Measurements from ENCODE around the gene URAD.

DNA sequence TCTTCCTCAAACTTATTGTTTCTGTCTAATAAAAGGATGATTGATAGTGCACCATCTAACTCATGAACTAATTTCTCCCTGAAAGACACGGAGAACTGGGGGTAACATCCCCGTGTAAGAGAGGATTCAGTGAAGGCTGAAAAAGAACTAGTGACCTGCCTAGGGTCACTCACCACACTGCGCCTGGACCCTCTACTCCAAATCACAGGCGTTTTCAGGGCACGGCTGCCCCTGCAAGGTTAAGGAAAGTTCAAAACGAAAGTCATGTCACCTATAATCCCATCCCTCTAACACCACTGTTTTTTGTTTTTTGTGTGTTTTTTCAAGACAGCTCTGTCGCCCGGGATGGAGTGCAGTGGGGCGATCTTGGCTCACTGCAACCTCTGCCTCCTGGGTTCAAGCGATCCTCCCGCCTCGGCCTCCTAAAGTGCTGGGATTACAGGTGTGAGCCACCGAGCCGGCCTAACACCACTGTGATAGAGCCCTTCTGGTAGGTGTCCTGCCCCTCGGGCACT lies 8.7 kb downstream of the URAD start:
- TF ChIP-seq POLR2A (IDR thresholded peaks at IDR 0.05; ENCODE audit: low read length) (no peak), ELK1 (IDR thresholded peaks at IDR 0.05; ENCODE audit: low read depth, low read length) (no peak), CTCF (IDR thresholded peaks at IDR 0.05) (no peak), JUN (IDR thresholded peaks at IDR 0.05) (no peak), PHF8 (IDR thresholded peaks at IDR 0.05; ENCODE audit: borderline replicate concordance, low read depth) (no peak), TP53 (CRISPR knock-in tag; IDR thresholded peaks at IDR 0.05) (no peak), SMC3 (IDR thresholded peaks at IDR 0.05) (no peak), RFX5 (IDR thresholded peaks at IDR 0.05) (no peak), CHD2 (IDR thresholded peaks at IDR 0.05; ENCODE audit: low read length, partially characterized antibody) (no peak)
- TF ChIP-seq, protein P1, sequence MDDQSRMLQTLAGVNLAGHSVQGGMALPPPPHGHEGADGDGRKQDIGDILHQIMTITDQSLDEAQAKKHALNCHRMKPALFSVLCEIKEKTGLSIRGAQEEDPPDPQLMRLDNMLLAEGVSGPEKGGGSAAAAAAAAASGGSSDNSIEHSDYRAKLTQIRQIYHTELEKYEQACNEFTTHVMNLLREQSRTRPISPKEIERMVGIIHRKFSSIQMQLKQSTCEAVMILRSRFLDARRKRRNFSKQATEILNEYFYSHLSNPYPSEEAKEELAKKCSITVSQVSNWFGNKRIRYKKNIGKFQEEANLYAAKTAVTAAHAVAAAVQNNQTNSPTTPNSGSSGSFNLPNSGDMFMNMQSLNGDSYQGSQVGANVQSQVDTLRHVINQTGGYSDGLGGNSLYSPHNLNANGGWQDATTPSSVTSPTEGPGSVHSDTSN (IDR thresholded peaks at IDR 0.05), result no peak
